LHCN-M2 (cell line): ENCODE results near the gene FOSL2. TPM values are rescaled to one million over a fixed set of nuclear protein-coding genes. Genes with fewer than 3 reads are reported as not detected.

ENCODE experiments used
- DNase-seq: peaks from one replicate; pipeline ENCODE4 v3.0.0-alpha.2; 2012; ENCODE audit warnings: low read depth
- polyA plus RNA-seq: library from polyadenylated mRNA; unstranded; fragments of >200 nt; gene quantifications from one replicate; pipeline ENCODE4 v1.2.1, GENCODE V29; 2012; ENCODE audit warnings: missing spikeins
- total RNA-seq: library from RNA; depleted of rRNA; stranded (reverse); fragments of >200 nt; gene quantifications from 2 replicates; pipeline ENCODE4 v1.2.3, GENCODE V29; 2014; rRNA removed

The FOSL2 gene
- total RNA-seq = 50.7 and 62.2 TPM in 2 replicates
- 46.8 TPM for polyA plus RNA-seq

GRCh38 chr2:28392297-28393113, at the start of gene FOSL2:
Gene FOSL2 (plus strand): TSS chr2:28392858. CDS start chr2:28393721, 863 bp downstream.
- DNase-seq = peak; percentile 100

DNA sequence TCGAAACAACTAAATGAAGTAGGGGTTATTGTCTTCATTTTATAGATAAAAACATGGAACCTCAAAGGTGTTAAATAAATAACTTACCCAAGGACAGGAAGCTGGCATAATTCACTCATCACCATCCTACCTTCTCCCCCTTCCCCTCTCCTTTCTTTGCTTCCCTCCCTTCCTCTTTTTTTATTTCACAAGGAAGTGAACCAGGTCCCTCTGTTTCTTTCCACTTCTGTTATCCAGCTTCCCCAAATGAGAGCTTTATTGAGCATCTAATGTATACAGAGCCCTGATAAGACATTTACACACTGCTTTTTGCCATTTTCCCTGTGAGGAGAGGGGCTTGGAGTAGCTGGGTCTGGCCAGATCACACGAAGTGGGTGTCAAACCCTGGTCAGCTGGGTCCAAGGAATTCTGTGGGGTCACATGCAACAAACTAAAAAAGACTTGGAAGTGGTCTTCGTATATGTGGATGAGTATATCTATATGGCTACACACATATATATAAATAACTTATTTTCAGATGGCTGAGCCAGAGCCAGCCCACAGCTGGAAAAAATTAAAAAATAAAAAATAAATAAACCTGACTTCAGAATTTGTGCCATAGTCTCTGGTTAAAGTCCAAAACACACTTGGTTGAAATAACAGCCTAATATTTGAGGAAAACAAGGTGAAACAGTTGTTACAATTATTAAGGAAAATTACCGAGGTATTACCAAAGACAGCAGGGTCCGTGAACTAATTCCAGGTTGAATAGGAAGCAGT, 49.3 kb upstream of the FOSL2 start:
- no peak for DNase-seq

- DNase-seq = no peak
Observed at GRCh38 chr2:28343971-28344715, 48.5 kb upstream of the FOSL2 start.

DNA sequence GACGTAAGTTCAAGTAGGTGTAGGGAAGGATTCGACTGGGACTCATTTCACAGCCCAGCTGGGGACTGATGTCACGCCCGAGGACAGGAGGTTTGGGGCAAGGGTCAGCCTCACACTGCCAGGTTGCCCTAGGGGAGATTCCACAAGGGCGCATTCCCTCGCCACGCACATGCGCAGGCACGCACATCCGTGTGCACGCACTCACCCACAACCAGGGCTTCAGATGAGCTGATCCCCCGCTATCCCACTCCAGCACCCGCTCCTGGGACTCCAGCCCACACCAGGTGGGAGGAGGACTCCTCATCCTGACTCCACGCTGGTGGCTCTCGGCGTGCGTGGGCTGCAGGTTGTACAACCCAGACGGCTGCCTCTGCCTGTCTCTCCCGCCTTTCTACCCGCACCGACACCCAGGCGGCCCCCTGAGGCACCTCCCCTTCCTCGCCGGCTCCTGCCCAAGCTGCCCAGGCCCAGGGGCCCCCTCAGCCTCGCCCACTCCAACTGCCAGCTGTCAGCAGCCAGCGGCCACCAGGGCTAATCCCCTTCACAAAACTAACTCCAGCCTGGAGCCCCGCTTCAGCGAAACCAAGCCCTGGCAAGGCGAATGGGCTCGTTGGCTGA, 47.8 kb upstream of the FOSL2 start:
- DNase-seq = no peak

GRCh38 chr2:28345619-28346018, 47.0 kb upstream of the FOSL2 start:
- no peak for DNase-seq

GRCh38 chr2:28346587-28346986, 46.1 kb upstream of the FOSL2 start:
- peak; percentile 92 for DNase-seq

DNA sequence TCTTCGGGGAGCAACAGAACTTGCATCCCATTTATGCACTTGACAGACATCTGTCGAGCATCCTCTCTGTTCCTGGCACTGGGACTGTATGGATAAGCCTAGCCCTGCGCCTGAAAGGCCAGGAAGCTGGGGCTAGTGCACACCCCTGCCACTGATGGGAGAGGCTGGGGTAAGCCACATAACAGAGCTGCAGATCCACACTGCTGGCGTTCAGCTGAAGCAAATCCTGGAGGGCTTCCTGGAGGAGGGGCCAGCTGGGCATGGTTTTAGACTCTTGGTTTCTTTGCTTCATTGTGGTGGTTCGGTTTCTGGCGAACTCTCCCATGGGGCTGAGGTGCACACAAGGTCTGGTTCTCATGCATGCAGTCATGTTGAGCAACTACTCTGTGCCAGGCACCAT, 45.5 kb upstream of the FOSL2 start:
- no peak for DNase-seq

DNA sequence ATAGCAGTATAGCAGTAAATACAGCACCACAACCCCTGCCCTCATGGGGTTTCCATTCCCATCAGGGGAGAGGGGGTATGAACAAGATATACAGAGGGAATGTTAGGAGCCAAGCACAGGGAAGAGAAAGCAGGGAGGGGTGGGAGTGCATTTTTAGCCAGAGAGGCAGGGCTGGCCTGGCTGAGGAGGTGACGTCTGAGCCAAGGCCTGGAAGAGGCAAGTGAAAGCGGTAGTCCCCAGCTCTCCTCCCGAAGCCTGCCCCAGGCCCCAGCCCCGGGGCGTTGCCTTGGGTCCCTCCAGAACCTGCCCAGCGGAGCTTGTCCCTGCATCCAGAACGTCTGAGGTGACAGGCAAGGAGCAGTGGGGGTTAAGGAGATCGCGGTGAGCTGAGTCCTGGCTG, 45.1 kb upstream of the FOSL2 start:
- DNase-seq = no peak

GRCh38 chr2:28348149-28348567, 44.5 kb upstream of the FOSL2 start:
- DNase-seq = no peak

- DNase-seq = no peak
Observed at GRCh38 chr2:28348921-28349320, 43.7 kb upstream of the FOSL2 start.

GRCh38 chr2:28349546-28350165, 43.0 kb upstream of the FOSL2 start:
- no peak for DNase-seq

- DNase-seq = no peak
Observed at GRCh38 chr2:28350196-28350595, 42.5 kb upstream of the FOSL2 start.

DNA sequence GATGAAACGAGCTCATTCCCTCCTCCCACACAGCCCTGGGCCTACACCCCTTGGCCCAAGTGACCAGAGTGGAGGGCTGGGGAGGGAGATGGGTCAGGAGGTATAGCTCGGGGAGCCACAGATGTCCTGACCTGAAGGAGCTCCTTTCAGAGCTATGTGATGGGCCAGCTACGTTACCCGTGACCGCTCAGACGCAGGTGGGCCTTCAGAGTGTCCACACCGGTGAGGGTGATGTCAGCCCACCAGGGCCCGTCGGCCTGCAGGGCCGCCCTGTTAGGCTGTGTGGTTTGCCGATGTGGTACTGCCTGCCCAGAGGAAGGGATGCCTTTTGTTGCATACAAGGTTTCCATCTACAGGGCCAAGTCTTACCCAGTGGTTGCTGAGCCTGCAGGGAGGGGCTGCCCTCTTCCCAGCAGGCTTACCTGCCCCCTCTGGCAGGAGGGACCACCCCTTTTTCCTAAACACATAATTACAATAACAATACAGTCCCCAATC, 41.8 kb upstream of the FOSL2 start:
- DNase-seq = no peak

- DNase-seq = no peak
Observed at GRCh38 chr2:28351621-28352020, 41.0 kb upstream of the FOSL2 start.

GRCh38 chr2:28352104-28352503, 40.6 kb upstream of the FOSL2 start:
- no peak for DNase-seq

GRCh38 chr2:28352610-28353195, 40.0 kb upstream of the FOSL2 start:
- DNase-seq = no peak

GRCh38 chr2:28354920-28355520, 37.6 kb upstream of the FOSL2 start:
- no peak for DNase-seq

GRCh38 chr2:28355521-28356094, 37.0 kb upstream of the FOSL2 start:
- DNase-seq = peak; percentile 76

- peak; percentile 87 for DNase-seq
Observed at GRCh38 chr2:28356095-28356911, 36.4 kb upstream of the FOSL2 start.
